ENCODE measurements around the gene S100A16.

S100A16 gene

DNA sequence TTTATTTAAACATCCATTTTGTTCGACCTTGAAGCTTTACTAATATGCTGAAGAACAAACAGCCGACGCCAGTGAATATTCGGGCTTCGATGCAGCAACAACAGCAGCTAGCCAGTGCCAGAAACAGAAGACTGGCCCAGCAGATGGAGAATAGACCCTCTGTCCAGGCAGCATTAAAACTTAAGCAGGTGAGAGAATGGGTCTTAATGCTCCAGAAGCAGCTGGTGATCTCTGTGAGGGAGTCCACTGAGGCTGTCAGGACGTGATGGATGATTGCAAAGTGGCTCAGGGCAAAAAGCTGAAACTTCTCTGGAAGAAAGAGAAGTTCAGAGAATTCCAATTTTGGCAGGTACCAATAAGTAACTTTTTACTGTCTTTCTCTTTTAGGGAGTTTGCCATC, 25.3 kb upstream of the S100A16 start:
- DNase-seq (ENCODE audit: insufficient read length, low spot score) (no peak), FAIRE-seq (no peak)

- FAIRE-seq: no peak
- DNase-seq (ENCODE audit: insufficient read length, low spot score): no peak
Observed at GRCh38 chr1:153636312-153636711, 23.4 kb upstream of the S100A16 start.

DNA sequence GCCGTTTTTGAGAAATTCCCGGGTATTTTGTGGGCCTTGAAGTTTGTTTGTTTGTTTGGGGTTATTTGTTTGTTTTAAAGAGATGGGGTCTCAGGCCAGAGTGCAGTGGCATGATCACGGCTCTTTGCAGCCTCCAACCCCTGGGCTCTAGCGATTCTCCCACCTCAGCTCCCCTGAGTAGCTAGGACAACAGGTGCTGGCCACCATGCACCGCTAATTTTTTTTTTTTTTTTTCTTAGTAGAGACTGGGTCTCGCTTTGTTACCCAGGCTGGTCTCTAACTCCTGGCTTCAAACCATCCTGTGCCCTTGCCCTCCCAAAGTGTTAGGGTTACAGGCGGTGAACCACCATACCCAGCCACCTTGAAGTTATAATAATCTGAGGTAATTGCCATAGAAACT, 22.9 kb upstream of the S100A16 start:
- FAIRE-seq (no peak), DNase-seq (ENCODE audit: insufficient read length, low spot score) (no peak)

- peak; percentile 97 for FAIRE-seq
Observed at GRCh38 chr1:153633754-153634665, 21.1 kb upstream of the S100A16 start, which contains the start of gene CHTOP. CHTOP (plus strand) TSS chr1:153634066; CDS start chr1:153636589, 2,523 bp downstream.

DNA sequence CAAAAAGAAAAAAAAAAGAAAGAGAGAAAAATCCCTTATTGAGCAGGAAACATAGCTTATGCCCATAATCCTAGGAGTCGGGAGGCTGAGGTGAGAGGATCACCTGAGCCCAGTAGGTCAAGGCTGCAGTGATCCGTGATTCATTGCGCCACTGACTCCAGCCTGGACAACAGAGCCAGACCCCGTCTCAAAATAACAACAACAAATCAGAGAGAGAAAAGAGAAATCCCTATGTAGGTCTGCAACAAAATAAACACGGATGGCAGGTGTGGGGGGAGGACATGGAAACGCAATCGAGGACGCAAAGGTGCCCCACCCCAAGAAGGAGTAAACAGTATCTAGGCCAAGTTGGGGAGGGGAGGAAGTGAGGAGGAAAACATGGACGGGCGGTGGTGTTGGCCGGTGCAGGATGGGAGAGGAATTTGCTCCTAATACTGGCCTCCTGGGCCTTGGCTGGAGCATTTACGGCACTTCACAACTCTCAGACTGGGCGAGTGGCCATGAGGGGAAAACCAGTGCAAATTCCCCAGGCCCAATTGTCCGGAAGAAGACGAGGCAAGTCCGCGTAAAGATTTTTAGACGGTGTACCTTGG, 20.3 kb upstream of the S100A16 start:
- FAIRE-seq (no peak), DNase-seq (ENCODE audit: insufficient read length, low spot score) (no peak)

More at GRCh38 chr1:153633754-153634665, 21.1 kb upstream of the S100A16 start, which contains the start of gene CHTOP:
- peak; percentile 97 for DNase-seq (ENCODE audit: insufficient read length, low spot score)

DNA sequence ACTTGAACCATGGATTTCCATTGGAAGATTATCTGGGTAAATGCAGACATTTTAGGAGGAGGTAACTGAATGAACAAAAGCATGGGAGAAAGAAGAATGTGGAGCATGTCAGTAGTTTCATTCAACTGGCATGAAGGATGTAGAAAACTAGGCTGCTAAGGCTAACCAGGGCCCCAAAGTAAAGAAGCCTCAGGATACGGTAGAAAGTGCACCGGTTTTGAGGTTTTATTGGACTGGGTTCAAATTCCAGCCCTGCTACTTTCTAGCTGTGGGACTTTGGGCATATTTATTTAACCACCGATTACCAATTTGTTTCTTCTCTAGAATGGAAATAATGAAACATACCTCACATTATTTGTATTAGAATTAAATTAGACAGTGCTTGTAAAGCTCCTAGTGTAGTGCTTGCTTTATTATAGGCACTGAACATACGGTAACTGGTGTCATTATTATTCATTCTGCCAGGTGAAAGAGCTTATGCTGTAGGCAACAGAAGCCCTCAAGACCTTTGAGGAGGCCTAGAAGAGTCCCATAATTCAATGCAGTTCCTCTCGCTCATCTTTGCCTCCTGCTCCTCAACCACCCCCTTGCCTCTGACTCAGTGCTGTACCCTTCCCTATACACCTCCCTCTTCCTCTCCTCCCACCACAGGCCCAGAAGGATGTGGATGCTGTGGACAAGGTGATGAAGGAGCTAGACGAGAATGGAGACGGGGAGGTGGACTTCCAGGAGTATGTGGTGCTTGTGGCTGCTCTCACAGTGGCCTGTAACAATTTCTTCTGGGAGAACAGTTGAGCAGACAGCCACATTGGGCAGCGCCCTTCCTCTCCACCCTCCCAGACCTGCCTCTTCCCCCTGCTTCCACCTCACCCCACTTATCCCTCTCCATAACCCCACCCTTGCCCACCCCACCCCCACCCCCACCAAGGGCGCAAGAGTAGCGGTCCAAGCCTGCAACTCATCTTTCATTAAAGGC, 18.4 kb upstream of the S100A16 start:
- FAIRE-seq (no peak), DNase-seq (ENCODE audit: insufficient read length, low spot score) (no peak)

GRCh38 chr1:153630384-153630783, 17.4 kb upstream of the S100A16 start:
- no peak for DNase-seq (ENCODE audit: insufficient read length, low spot score)
- no peak for FAIRE-seq

DNA sequence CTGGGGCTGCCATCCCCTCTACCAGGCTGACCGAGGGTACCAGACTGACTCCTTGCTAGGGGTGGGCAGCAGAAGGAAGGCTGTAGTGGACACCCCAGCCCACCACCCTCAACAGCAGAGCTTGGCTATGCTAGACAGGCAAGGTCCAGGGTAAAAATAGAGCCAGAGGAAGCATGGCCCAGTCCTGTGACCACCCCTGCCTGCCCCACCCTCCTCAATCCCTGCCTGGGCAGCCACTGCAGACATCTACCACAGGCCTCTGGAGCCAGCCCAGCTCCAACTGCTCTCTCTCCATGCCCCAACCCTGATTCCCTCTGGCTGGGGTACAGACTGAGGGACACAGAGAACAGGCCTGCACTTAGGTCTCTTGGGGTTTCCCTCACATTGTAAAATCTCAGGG, 17.0 kb upstream of the S100A16 start:
- DNase-seq (ENCODE audit: insufficient read length, low spot score) (no peak), FAIRE-seq (no peak)

DNA sequence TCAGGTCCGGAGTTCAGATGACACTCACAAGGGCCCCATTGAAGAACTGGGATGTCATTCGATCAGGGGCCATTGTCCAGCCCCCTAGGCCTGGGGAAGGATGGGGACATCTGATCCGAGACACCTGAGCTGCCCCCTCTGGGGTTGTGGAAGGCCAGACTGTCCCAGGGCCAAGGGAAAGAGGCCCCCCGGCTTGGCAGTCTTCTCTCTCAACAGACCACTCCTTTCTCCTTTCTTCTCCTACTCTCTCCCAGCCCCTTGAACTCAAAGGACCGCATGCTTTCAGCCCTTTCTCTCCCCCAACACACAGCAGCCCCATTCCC, 16.4 kb upstream of the S100A16 start:
- DNase-seq (ENCODE audit: insufficient read length, low spot score) (no peak), FAIRE-seq (no peak)

GRCh38 chr1:153628638-153629342, 15.9 kb upstream of the S100A16 start:
- no peak for DNase-seq (ENCODE audit: insufficient read length, low spot score)
- no peak for FAIRE-seq

DNA sequence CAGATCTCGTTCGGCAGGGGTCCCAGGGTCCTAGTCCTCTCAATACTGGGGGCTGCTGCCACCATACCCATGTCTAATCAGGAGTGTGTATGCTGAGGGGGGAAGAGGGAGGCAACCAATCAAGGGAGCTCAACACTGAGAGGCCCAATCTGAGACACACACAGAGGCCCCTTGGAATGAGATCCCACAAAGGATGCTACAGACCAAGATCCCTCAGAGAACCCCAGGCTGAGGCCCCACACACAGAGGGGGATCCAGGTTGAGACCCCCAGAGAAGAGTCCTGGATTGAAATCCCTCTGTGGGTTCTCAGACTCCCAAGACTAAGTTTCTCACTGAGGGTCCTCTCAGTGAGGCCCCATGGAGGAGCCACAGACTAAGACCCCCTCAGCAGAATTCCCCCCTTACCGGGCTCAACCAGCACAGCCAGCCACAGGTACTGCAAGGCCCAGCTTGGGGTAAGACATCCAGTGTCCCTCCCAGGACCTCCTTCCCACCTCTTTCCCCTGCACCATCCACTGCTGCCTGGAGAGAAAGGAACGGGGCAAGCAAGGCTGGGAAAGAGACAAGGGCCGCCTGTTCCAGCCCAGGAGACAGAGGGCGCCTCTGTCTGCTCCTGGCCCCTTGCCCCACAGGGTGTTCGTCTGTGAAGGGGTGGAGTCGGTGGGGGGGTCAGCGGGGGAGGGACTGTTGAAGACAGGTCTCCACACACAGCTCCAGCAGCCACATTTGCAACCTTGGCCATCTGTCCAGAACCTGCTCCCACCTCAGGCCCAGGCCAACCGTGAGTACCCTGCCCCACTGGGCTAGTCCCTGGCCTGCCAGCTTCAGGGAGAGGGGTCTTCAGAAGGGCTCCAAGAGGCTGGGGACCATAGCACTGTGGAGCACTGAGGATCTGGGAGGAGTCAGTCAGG, 15.0 kb upstream of the S100A16 start, which contains the start of gene S100A1:
TSS of gene S100A1 (plus strand) at position 720 of the 912 bp plus-strand sequence. CDS start 2,088 bp downstream, outside the sequence.
- FAIRE-seq: no peak
- DNase-seq (ENCODE audit: insufficient read length, low spot score): no peak

- FAIRE-seq (no peak), DNase-seq (ENCODE audit: insufficient read length, low spot score) (no peak)
Observed at GRCh38 chr1:153626904-153627714, 14.2 kb upstream of the S100A16 start, which contains the start of gene S100A13. S100A13 (minus strand) TSS chr1:153627505; CDS start chr1:153626472, 1,033 bp downstream.

- FAIRE-seq: no peak
Observed at GRCh38 chr1:153626477-153626903, 13.6 kb upstream of the S100A16 start.

GRCh38 chr1:153624965-153625611, 12.2 kb upstream of the S100A16 start:
- DNase-seq (ENCODE audit: insufficient read length, low spot score): no peak
- FAIRE-seq: no peak

More at GRCh38 chr1:153626477-153626903, 13.6 kb upstream of the S100A16 start:
- no peak for DNase-seq (ENCODE audit: insufficient read length, low spot score)

DNA sequence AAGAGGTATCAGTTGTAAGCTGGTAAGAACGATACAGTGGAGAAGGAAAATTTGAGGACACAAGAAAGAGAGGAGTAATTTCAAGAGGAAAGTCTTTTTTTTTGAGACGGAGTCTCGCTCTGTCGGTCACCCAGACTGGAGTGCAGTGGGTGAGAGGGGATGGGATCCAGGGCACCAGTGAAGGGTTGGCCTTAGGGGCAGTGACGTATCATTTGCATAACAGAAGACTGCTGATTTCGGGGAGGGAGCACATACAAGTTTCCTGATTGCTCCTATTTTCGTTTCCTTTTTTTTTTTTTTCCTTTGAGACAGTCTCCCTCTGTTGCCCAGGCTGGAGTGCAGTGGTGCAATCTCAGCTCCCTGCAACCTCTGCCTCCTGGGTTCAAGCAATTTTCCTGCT, 10.2 kb upstream of the S100A16 start:
- no peak for DNase-seq (ENCODE audit: insufficient read length, low spot score)
- no peak for FAIRE-seq

GRCh38 chr1:153619171-153619570, 6.2 kb upstream of the S100A16 start:
- DNase-seq (ENCODE audit: insufficient read length, low spot score) (no peak), FAIRE-seq (no peak)

DNA sequence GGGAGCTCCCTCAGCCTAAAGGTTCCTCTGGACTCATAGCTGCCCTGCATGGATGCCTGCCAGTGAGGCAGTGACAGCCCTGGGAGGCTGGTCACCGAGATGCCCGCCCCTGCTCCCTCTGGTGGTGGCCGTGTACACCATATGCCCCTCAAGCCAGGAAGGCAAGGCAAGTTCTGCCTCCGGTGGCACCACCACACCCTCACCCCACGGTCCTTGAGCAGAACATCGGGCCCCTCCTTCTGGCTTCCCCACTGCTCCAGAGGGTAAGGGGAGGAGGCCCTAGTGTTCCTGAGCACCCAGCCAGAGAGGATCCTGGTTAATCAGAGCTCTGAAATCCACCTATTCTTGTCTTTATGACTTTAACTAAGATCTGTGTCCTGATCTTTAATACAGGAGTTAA, 4.7 kb upstream of the S100A16 start:
- FAIRE-seq (peak; percentile 66), DNase-seq (ENCODE audit: insufficient read length, low spot score) (peak; percentile 81)

GRCh38 chr1:153616917-153617311, 4.0 kb upstream of the S100A16 start:
- DNase-seq (ENCODE audit: insufficient read length, low spot score): no peak
- FAIRE-seq: no peak

Data from GM19239 (cell line).